Stimulated activated CD4-positive, alpha-beta T cell treated with anti-CD3 and anti-CD28 coated beads, TNF-alpha, amount 100 ng/mL, for 48 hours (primary cell): ENCODE measurements around the gene TAS1R2.
"Not testable (repeated sequence)": the region's sequence is repeated elsewhere in the genome, so short reads cannot be mapped to it uniquely, and the experiment has no call there.

Experiments used
- DNase-seq, 3 donors: peaks; one replicate each; pipeline ENCODE4 v3.0.0-alpha.2; 2020; ENCODE audit warnings: low read depth in 3 of 3

Gene TAS1R2

GRCh38 chr1:18868801-18869424 lies 9.5 kb upstream of the TAS1R2 start:
- DNase-seq = no peak

GRCh38 chr1:18868354-18868753 lies 8.9 kb upstream of the TAS1R2 start:
- DNase-seq = no peak

- no peak for DNase-seq
These were observed 7.4 kb upstream of the TAS1R2 start for GRCh38 chr1:18866846-18867245.

DNA sequence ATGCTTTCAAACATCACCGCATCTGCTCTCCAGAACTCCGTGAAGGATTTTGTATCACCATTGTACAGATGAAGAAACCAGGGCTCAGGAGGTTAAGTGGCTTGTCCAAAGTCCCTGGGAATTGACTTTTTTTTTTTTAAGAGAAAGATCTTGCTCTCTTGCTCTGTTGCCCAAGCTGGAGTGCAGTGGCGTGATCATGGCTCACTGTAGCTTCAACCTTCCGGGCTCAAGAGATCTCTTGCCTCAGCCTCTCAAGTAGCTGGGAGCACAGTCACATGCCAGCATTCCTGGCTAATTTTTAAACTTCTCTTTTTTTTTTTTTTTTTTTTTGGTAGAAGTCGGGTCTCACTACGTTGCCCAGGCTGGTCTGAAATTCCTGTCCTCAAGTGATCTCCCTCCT lies 6.9 kb upstream of the TAS1R2 start:
- no peak for DNase-seq

DNA sequence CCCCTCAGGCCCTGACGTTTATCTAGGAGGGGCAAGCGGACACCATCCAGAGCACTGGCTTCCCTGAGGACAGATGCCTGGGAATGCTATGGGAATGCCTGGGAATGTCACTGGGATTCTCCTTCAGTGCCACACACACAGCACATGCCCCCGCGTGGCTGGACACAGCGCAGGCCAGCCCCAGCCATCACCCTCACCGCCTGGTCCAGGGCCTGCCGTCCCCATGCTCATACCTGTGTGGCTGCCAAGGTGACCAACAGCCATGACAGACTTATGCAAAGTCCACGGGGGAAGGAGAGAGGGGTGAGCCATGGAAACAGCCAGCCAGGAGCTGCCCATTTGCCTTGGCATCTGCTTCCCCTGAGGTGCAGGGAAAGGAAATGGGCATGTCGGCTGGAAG lies 5.7 kb upstream of the TAS1R2 start:
- DNase-seq = no peak

DNA sequence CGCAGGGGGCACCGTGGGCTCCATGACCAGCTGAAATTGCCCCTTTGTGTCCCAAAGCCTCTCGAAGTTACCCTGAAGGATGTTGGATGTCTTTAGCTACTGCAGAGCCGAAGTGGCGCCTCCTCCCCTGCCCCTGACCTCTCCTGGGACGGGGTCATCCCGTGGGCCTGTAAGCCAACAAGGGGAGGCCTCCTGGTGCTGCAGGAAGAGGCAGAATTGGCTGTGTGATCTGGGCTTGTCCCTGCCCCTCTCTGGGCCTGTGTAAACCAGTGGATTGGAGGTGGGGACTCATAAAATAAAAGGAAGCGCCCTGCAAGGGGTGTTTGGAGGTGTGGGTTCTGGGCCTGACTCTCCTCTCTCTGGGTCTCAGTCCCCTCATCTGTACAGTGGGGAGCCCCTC lies 2.1 kb upstream of the TAS1R2 start:
- DNase-seq = no peak

GRCh38 chr1:18861082-18861481 lies 1.6 kb upstream of the TAS1R2 start:
- DNase-seq = no peak

DNA sequence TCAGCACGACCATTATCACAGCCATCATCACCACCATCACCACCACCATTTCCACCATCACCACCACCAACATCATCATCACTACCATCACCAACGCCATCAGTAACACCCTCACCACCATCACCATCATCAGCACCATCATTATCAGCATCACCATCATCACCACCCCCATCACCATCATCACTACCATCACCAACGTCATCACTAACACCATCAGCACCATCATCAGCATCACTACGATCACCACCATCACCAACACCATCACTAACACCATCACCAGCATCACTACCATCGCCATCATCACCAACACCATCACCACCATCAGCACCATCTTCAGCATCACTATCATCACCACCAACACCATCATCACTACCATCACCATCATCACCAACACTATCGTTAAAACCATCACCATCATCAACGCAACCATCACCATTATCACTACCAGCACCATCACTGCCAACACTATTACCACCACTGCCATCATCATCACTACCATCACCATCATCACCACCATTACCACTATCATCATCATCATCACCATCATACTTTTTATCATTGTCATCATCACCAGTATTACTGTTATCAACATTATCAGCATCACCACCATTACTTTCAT lies 1.3 kb downstream of the TAS1R2 start:
- DNase-seq = no peak

DNA sequence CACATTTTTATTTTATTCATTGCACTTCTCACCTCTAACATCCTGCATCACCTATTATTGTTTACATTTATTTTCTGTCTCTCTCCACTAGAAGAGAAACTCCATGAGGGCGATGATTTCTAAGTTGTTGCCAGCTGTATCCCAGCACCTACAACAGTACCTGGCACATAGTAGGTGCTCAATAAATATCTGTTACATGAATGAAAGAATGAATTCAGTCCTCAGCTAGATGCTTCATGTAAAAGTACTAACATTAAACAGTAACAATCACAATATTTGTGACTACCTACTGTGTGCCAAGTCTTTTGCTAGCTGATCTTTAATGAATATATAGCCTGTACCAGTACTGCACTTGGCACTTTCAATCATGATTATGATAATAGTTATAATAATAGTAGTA lies 3.0 kb downstream of the TAS1R2 start:
- no peak for DNase-seq

DNA sequence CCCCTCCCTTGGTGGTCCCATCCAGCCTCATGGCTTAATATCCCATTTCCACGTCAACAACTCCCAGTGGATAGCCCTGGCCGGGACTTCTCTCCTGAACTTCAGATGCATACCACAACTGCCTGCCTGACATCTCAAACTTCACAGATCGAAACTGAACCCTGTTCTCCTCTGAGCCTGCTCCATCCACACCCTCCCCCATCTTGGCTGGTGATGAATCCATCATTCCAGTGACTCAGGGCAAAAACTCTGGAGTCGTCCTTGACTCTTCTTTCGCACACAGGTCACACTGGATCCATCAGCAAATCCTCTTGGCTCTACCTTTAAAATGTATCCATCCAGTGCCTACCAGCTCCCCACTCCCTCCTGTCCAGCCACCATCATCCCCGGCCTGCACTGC lies 3.9 kb downstream of the TAS1R2 start:
- no peak for DNase-seq

DNA sequence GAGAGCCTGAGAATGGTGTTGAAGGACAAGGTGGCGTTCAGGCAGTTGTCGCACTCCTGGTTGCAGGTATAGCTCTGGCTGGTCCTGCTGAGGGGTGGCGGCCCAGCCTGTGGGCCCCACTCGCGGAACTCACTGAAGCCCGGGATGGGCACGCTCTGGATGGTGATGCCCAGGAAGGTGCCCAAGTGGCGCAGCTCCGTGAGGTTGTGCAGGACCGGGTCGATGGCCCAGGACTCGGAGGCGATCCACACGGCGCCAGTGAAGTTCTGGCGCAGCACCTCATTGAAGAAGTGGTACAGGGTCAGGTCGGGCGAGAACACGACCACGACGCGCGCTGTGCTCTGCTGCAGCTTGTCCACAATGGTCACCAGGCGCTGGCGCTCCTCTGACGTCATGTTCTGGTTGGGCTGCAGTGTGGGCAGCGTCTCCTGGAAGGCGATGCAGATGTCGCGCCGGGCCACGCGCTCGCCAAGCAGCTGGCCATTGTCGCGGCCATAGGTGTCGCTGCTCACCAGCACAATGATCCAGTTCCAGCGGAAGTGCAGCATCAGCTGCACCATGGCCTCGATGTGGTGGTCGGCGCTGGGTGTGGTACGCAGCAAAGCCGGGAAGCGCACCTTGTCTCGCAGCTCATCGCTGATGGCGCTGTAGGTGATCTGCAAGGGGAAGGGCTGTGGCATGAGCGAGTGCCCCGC lies 5.0 kb downstream of the TAS1R2 start:
- DNase-seq = no peak

GRCh38 chr1:18852501-18852900 lies 7.0 kb downstream of the TAS1R2 start:
- no peak for DNase-seq

DNA sequence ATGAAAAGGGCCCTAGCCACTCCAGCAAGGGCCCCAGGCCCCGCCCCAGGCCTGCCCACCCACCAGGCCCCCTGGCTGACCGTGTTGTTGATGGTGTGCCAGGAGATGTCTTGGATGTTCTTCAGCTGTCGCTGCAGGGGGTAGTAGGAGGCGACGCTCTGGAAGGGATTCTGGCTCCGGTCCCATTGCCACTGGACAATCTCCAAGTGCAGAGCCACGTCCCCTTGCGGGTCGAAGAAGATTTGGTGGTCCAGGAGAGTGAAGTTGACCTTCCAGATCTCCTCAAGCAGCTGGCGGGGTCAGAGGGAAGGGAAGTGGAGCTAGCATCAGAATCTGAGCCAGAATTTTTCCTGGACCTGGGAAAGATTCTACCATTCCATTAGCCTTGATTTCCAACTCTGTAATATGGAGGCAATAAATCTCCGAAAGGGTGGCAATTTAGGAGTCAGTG lies 10.2 kb downstream of the TAS1R2 start:
- no peak for DNase-seq

- not testable (repeated sequence) for DNase-seq
These were observed 11.7 kb downstream of the TAS1R2 start for GRCh38 chr1:18847723-18848122.

GRCh38 chr1:18840145-18840544 lies 19.3 kb downstream of the TAS1R2 start:
- DNase-seq = no peak

- DNase-seq = no peak
These were observed 22.8 kb downstream of the TAS1R2 start for GRCh38 chr1:18836654-18837053.

DNA sequence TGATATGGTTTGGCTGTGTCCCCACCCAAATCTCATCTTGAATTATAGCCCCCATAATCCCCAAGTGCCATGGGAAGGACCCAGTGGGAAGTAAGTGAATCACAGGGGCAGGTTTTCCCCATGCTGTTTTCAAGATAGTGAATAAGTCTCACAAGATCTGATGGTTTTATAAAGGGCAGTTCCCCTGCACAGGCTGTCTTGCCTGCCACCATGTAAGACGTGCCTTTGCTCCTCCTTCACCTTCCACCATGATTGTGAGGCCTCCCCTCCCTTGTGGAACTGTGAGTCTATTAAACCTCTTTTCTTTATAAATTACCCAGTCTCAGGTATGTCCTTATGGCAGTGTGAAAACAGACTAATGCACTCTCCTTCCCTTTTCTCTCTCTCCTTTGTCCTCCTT lies 27.1 kb downstream of the TAS1R2 start:
- DNase-seq = not testable (repeated sequence)

GRCh38 chr1:18831656-18832055 lies 27.8 kb downstream of the TAS1R2 start:
- DNase-seq = no peak

GRCh38 chr1:18830596-18830995 lies 28.9 kb downstream of the TAS1R2 start:
- DNase-seq = no peak

GRCh38 chr1:18829671-18830070 lies 29.8 kb downstream of the TAS1R2 start:
- no peak for DNase-seq

DNA sequence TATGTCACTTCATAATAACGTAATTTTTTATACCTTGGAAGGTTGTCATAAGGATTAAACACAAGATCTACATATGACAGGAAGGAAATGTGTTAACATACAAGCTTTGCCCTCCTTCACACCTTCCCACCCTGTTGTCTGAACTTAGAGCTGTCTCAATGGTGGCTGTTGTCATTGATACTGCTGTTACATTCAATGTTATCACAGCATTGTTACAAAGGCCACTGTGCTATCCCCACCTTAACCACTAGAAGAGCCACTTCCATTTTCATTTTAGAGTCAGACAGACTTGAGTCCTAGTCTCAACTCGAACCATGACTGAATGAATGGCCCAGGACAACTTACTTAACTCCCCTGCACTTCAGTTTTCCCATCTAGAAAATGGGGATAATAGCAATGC lies 31.2 kb downstream of the TAS1R2 start:
- DNase-seq = no peak

GRCh38 chr1:18823438-18823837 lies 36.0 kb downstream of the TAS1R2 start:
- no peak for DNase-seq
